Loucy (cell line): Measurements from ENCODE around the gene RASGRP2.

ENCODE experiments used
- CTCF ChIP-seq: fragments of 200-600 bp; sonication (generic); conservative IDR thresholded peaks from 2 replicates; pipeline ENCODE4 v1.5.1; 2014; ENCODE audit warnings: mild to moderate bottlenecking, antibody characterized with exemption, low read length
- EZH2phosphoT487 ChIP-seq: fragments of 200-600 bp; IDR thresholded peaks from 2 replicates; pipeline ENCODE4 v1.6.1; 2018; ENCODE audit warnings: antibody characterized with exemption, mild to moderate bottlenecking, moderate library complexity, borderline replicate concordance

- no peak for TF ChIP-seq CTCF
- TF ChIP-seq EZH2phosphoT487 = no peak
These were observed 24.5 kb downstream of the RASGRP2 start for GRCh38 chr11:64719406-64719805.
